A673 (cell line): ENCODE results near the gene FAM131C. TPM values are rescaled to one million over a fixed set of nuclear protein-coding genes. Genes with fewer than 3 reads are reported as not detected.

Experiments
- BruUV-seq: library from RNA; stranded (reverse); fragments of 400-500 nt; replicated peaks from 2 replicates; lab custom pipeline; 2021; lab: Mats Ljungman, UMichigan
- CTCF ChIA-PET: fragments of 300-600 bp; sonication (Branson Sonifier 250); formaldehyde crosslinking; loops from one replicate; lab custom pipeline; 2022; ENCODE audit warnings: antibody characterized with exemption; lab: Charles Lee
- POLR2A ChIA-PET: fragments of 300-600 bp; sonication (Branson Sonifier 250); formaldehyde crosslinking; loops from one replicate; lab custom pipeline; 2022; ENCODE audit warnings: antibody characterized with exemption; ENCODE audit not compliant: low non-redundant PET; lab: Charles Lee
- DNase-seq: peaks from one replicate; pipeline ENCODE4 v3.0.0-alpha.2; 2015; ENCODE audit warnings: low spot score
- H3K27ac ChIP-seq: fragments of 200-600 bp; sonication (generic); 2 replicates; pipeline ENCODE4 v1.5.1; 2016; ENCODE audit warnings: mixed run types, low read depth, mild to moderate bottlenecking, mixed read lengths, antibody characterized with exemption, low read length; ENCODE audit not compliant: poor library complexity, severe bottlenecking
- H3K27me3 ChIP-seq: fragments of 200-600 bp; sonication (generic); replicated peaks from 2 replicates; pipeline ENCODE4 v1.6.1; 2017; ENCODE audit warnings: mixed run types, low read depth, mild to moderate bottlenecking, mixed read lengths, antibody characterized with exemption, low read length; ENCODE audit not compliant: insufficient read depth, poor library complexity
- H3K36me3 ChIP-seq: fragments of 200-600 bp; sonication (generic); 2 replicates; pipeline ENCODE4 v1.6.1; 2016; ENCODE audit warnings: mixed run types, mild to moderate bottlenecking, mixed read lengths, antibody characterized with exemption, low read length; ENCODE audit not compliant: insufficient read depth, poor library complexity, severe bottlenecking
- H3K4me1 ChIP-seq: fragments of 200-600 bp; sonication (generic); 2 replicates; pipeline ENCODE4 v1.6.1; 2017; ENCODE audit warnings: mixed run types, mild to moderate bottlenecking, mixed read lengths, antibody characterized with exemption, low read length; ENCODE audit not compliant: insufficient read depth, poor library complexity, severe bottlenecking
- H3K4me3 ChIP-seq: fragments of 200-600 bp; sonication (generic); 2 replicates; pipeline ENCODE4 v1.5.1; 2016; ENCODE audit warnings: low read depth, mixed run types, mild to moderate bottlenecking, mixed read lengths, low read length; ENCODE audit not compliant: poor library complexity, severe bottlenecking
- H3K9me3 ChIP-seq: fragments of 200-600 bp; sonication (generic); 2 replicates; pipeline ENCODE4 v1.6.1; 2016; ENCODE audit warnings: mixed run types, low read depth, mild to moderate bottlenecking, mixed read lengths, antibody characterized with exemption, low read length; ENCODE audit not compliant: poor library complexity, severe bottlenecking
- CTCF ChIP-seq: fragments of 300-800, 200-600 bp; sonication (generic); conservative IDR thresholded peaks from 2 replicates; pipeline ENCODE4 v1.5.1; 2017; ENCODE audit warnings: low read depth, mild to moderate bottlenecking, antibody characterized with exemption, low read length, moderate library complexity, mixed read lengths
- EZH2 ChIP-seq: fragments of 200-600 bp; sonication (generic); IDR thresholded peaks from 2 replicates; pipeline ENCODE4 v1.6.1; 2017; ENCODE audit warnings: borderline replicate concordance, low read depth, mild to moderate bottlenecking, mixed read lengths, antibody characterized with exemption, low read length; ENCODE audit not compliant: poor library complexity, severe bottlenecking
- intact Hi-C: fragments of 100-400 bp; cut with micrococcal nuclease; formaldehyde crosslinking; loops from one replicate; pipeline ENCODE4 v1.10.0; 2022; ENCODE audit not compliant: unreplicated experiment
- total RNA-seq: library from RNA; stranded (reverse); gene quantifications from 2 replicates; pipeline ENCODE4 v1.2.3, GENCODE V29; 2021

The FAM131C gene
- total RNA-seq, 1 experiment from 2014 or later = 0.71 TPM

- CTCF ChIA-PET = no interaction called here
These were observed 22.4 kb downstream of the FAM131C start for GRCh38 chr1:16051039-16051438.

GRCh38 chr1:16050328-16050727, 23.1 kb downstream of the FAM131C start:
- no peak for DNase-seq
- Histone ChIP-seq H3K4me3 (no peak overlapping the region), H3K4me1 (no peaks in the 10 kb centered on the region), H3K27me3 (no peaks in the 10 kb centered on the region), H3K9me3 (no peaks in the 10 kb centered on the region), H3K36me3 (no peaks in the 10 kb centered on the region), H3K27ac (no peak overlapping the region)
- TF ChIP-seq EZH2 (no peak), CTCF (no peak)
- intact Hi-C loops = no loop called here
- ChIA-PET POLR2A (no interaction called here), CTCF (no interaction called here)
- no TSS peak for BruUV-seq

More at GRCh38 chr1:16051039-16051438, 22.4 kb downstream of the FAM131C start:
- intact Hi-C loops = no loop called here
- BruUV-seq = no TSS peak
- POLR2A ChIA-PET = no interaction called here
- no peak for TF ChIP-seq EZH2
- no peak for TF ChIP-seq CTCF
- H3K36me3 ChIP-seq = no peaks in the 10 kb centered on the region
- H3K4me3 ChIP-seq = no peak overlapping the region
- H3K27me3 ChIP-seq = no peaks in the 10 kb centered on the region
- no peaks in the 10 kb centered on the region for H3K4me1 ChIP-seq
- no peaks in the 10 kb centered on the region for H3K9me3 ChIP-seq
- DNase-seq = no peak
- H3K27ac ChIP-seq = no peak overlapping the region

GRCh38 chr1:16048573-16049189, 24.8 kb downstream of the FAM131C start:
- Histone ChIP-seq H3K9me3 (no peaks in the 10 kb centered on the region), H3K4me3 (peak overlapping the region; percentile 45), H3K36me3 (no peaks in the 10 kb centered on the region), H3K4me1 (no peaks in the 10 kb centered on the region), H3K27ac (peak overlapping the region; percentile 40), H3K27me3 (no peaks in the 10 kb centered on the region)
- intact Hi-C loops = no loop called here
- TF ChIP-seq CTCF (0 out of 2 replicates have a peak, but pooled peaks have one; percentile 18), EZH2 (no peak)
- DNase-seq = peak; percentile 92
- no TSS peak for BruUV-seq
- CTCF ChIA-PET = no interaction called here
- POLR2A ChIA-PET = interaction anchor here (0.6 kb wide), 1 partner anchor 136 kb away, joined by 3 read pairs; no protein-coding TSS in a partner anchor
